ENCODE data around the gene PHACTR4. TPM values are rescaled to one million over a fixed set of nuclear protein-coding genes. Genes with fewer than 3 reads are reported as not detected.

The PHACTR4 gene
- total and polyA plus RNA-seq, 2 of the 13 experiments (the other 11 are each of a cell fraction or from before 2014, with no cell fraction given) = 13.9 to 17.1 TPM

DNA sequence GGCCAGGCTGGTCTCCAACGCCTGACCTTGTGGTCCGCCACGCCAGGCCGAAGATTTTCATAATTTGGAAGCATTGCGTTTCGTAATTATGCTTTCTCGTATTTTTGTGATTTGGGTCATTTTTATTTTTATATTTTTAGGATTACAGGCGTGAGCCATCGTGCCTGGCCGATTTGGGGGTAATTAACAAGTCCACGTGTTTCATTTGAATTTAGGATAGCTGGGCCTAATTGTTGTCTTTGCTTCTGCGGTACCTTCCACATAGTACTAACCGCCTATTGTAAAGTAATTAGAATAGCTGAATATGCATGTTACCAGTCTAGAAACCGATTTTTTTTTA, 137.3 kb downstream of the PHACTR4 start (continued):
- TF ChIP-seq KDM5A (IDR thresholded peaks at IDR 0.05; ENCODE audit: borderline replicate concordance, low read length) (peak; percentile 42; the same call in 1 of the 2 replicates), HDAC6 (IDR thresholded peaks at IDR 0.05; ENCODE audit: low read depth, low read length) (peak; percentile 92), ZNF10 (CRISPR knock-in tag; IDR thresholded peaks at IDR 0.05; ENCODE audit: borderline replicate concordance, low read depth) (no peak), ZNF30 (CRISPR knock-in tag; IDR thresholded peaks at IDR 0.05) (0 out of 2 replicates have a peak, but pooled peaks have one; percentile 60)
- TF ChIP-seq, protein P1, sequence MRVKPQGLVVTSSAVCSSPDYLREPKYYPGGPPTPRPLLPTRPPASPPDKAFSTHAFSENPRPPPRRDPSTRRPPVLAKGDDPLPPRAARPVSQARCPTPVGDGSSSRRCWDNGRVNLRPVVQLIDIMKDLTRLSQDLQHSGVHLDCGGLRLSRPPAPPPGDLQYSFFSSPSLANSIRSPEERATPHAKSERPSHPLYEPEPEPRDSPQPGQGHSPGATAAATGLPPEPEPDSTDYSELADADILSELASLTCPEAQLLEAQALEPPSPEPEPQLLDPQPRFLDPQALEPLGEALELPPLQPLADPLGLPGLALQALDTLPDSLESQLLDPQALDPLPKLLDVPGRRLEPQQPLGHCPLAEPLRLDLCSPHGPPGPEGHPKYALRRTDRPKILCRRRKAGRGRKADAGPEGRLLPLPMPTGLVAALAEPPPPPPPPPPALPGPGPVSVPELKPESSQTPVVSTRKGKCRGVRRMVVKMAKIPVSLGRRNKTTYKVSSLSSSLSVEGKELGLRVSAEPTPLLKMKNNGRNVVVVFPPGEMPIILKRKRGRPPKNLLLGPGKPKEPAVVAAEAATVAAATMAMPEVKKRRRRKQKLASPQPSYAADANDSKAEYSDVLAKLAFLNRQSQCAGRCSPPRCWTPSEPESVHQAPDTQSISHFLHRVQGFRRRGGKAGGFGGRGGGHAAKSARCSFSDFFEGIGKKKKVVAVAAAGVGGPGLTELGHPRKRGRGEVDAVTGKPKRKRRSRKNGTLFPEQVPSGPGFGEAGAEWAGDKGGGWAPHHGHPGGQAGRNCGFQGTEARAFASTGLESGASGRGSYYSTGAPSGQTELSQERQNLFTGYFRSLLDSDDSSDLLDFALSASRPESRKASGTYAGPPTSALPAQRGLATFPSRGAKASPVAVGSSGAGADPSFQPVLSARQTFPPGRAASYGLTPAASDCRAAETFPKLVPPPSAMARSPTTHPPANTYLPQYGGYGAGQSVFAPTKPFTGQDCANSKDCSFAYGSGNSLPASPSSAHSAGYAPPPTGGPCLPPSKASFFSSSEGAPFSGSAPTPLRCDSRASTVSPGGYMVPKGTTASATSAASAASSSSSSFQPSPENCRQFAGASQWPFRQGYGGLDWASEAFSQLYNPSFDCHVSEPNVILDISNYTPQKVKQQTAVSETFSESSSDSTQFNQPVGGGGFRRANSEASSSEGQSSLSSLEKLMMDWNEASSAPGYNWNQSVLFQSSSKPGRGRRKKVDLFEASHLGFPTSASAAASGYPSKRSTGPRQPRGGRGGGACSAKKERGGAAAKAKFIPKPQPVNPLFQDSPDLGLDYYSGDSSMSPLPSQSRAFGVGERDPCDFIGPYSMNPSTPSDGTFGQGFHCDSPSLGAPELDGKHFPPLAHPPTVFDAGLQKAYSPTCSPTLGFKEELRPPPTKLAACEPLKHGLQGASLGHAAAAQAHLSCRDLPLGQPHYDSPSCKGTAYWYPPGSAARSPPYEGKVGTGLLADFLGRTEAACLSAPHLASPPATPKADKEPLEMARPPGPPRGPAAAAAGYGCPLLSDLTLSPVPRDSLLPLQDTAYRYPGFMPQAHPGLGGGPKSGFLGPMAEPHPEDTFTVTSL (CRISPR knock-in tag; IDR thresholded peaks at IDR 0.05; ENCODE audit: borderline replicate concordance) = peak; percentile 29; the same call in 1 of the 2 replicates
- TF ChIP-seq, protein P2, sequence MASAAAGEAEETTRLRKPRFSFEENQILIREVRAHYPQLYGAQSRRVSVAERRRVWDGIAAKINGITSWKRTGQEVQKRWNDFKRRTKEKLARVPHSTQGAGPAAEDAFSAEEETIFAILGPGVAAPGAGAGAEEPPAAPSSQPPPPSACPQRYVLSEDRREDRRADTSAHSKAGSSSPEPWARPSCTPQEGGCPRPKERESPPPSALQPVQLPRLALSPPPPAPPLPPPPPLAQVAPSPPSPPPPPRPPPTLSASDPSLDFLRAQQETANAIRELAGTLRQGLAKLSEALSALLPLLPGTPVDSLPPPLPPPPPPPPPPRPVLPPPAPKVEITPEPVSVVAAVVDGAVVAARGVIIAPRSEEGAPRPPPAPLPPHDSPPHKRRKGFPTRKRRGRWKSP (CRISPR knock-in tag; IDR thresholded peaks at IDR 0.05) = 0 out of 2 replicates have a peak, but pooled peaks have one; percentile 7
